HG03378 (cell line): ENCODE results near the gene OGDH.
A peak's percentile ranks its signal among the peaks of the same experiment; 100 is the strongest.
"Not testable (repeated sequence)": the region's sequence is repeated elsewhere in the genome, so short reads cannot be mapped to it uniquely, and the experiment has no call there.

ENCODE experiments used
- ATAC-seq: cut with Tn5 transposase; IDR thresholded peaks from one replicate; pipeline ENCODE4 v1.9.1; 2021; ENCODE audit warnings: mild to moderate bottlenecking, moderate library complexity; ENCODE audit not compliant: unreplicated experiment

OGDH gene

GRCh38 chr7:44580945-44581878, 25.2 kb upstream of the OGDH start:
- peak; percentile 22 for ATAC-seq

DNA sequence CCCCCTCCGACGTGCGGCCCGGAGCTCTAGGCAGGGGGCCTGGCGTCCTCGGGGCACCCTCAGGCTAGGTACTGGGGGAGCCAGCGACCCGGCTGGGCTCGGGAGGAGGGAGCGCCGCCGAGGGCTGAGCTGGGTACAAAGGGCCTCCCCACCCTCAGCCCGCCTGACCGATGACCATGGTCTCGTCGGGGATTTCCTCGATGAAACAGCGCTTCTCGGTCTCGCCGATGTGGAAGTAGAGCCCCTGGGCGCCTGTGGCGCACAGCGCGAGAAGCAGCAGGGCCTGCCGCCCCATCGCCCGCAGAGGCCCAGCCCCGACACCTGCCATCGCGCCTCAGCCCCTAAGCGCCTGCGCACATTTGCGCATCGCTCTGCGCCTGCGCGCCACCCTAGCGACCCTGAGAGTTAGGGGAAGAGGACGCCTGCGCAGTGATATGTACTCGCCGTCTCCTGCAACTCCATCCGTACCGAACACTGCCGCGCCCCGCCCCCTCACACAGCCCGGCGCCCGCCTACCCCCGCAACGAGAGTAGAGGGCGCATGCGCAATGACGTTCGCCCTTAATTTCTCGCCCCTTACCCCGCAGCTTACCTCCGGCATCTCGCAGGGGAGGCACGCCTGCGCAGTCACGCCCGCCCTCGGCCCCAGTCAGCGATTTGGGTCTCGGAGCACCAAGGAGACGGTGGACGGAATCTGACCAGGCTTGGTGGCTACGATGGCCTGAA, 24.4 kb upstream of the OGDH start, which contains the start of gene TMED4:
Gene TMED4, minus strand, starts transcription at position 353 of the 725 bp plus-strand sequence. Its CDS starts 25 bp downstream, at position 328.
- peak; percentile 81 for ATAC-seq

GRCh38 chr7:44583146-44583865, 23.1 kb upstream of the OGDH start:
- no peak for ATAC-seq

GRCh38 chr7:44587843-44588711, 18.4 kb upstream of the OGDH start:
- no peak for ATAC-seq

DNA sequence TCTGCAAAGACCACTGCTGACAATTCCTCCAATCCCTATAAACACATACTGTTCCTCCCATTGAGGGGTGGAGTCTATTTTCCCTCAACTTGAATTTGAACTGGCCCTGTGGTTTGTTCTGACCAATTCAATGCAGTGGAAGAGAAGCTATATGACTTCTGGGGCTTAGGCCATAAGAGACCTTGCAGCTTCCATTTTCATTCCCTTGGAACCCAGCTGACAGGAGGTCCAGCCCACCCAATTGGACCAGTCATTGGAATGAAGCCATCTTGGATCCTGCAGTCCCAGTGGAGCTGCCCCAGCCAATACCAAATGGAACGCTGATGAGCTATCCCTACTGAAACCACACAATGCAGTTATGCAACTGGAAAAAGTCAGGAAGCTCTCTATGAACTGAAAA, 15.5 kb upstream of the OGDH start:
- no peak for ATAC-seq

DNA sequence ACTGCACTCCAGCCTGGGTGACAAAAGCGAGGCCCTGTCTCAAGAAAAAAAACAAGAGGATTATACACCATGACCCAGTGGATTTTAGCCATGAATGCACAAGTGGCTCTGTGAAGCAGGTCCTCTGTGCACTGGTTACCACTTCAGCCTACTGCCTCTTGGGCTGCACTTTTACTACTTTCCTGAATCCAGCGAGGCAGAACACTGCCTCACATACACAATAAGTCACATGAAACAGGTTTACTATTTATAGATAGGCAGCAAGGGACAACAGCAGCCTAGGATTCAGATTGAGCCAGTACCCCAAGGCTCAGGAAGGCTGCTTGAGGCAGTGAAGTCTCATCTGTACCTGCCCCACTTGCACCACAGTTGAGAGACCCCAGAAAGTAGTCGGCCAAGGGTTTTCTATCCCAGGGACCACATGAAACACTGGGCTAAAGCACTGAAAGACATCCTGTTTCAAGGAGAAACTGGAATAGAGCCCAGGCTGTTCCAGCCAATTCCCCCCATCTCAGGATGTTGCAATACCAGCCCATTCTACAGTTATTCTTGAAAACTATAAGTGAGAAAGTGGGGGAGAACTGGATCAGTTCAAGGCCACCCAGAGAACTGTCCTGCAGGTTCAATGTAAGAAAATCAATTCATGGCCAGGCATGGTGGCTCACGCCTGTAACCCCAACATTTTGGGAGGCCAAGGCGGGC, 10.3 kb upstream of the OGDH start:
- no peak for ATAC-seq

DNA sequence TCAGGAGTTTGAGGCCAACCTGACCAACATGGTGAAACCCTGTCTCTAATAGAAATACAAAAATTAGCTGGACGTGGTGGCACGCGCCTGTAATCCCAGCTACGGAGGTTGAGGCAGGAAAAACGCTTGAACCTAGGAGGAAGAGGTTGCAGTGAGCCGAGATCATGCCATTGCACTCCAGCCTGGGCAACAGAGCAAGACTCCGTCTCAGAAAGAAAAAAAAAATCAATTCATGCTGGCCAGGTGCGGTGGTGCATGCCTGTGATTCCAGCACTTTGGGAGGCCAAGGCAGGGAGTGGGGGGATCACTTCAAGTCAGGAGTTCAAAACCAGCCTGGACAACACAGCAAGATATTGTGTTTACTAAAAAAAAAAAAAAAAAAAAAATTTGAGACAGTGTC, 9.2 kb upstream of the OGDH start:
- not testable (repeated sequence) for ATAC-seq

DNA sequence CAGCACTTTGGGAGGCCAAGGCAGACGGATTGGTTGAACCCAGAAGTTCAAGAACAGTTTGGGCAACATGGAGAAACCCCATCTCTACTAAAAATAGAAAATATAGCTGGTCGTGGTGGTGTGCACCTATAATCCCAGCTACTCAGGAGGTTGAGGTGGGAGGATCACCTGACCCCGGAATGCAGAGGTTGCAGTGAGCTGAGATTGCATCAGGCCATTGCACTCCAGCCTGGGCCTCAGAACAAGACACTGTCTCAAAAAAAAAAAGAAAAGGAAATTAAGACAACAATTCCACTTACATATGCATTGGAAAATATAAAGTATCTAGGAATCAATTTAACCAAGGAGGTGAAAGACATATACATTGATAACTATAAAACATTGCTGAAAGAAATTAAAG, 7.2 kb upstream of the OGDH start:
- ATAC-seq: no peak

GRCh38 chr7:44602576-44602910, 3.9 kb upstream of the OGDH start:
- no peak for ATAC-seq

DNA sequence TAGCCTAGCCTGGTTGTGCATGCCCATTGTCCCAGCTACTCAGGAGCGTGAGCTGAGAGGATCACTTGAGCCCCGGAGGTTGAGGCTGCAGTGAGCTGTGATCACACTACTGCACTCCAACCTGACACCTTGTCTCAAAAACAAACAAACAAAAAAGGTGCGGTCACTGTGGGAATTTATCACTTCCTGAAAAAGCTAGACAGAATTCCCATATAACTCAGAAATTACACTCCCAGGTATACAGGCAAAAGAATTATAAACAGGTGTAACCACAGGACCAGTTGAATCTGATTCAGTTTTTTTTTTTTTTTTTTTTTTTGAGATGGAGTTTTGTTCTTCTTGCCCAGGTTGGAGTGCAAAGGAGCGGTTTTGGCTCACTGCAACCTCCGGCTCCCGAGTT, 3.2 kb upstream of the OGDH start:
- no peak for ATAC-seq

- ATAC-seq: no peak
Measured at GRCh38 chr7:44604941-44605340, 1.5 kb upstream of the OGDH start.

DNA sequence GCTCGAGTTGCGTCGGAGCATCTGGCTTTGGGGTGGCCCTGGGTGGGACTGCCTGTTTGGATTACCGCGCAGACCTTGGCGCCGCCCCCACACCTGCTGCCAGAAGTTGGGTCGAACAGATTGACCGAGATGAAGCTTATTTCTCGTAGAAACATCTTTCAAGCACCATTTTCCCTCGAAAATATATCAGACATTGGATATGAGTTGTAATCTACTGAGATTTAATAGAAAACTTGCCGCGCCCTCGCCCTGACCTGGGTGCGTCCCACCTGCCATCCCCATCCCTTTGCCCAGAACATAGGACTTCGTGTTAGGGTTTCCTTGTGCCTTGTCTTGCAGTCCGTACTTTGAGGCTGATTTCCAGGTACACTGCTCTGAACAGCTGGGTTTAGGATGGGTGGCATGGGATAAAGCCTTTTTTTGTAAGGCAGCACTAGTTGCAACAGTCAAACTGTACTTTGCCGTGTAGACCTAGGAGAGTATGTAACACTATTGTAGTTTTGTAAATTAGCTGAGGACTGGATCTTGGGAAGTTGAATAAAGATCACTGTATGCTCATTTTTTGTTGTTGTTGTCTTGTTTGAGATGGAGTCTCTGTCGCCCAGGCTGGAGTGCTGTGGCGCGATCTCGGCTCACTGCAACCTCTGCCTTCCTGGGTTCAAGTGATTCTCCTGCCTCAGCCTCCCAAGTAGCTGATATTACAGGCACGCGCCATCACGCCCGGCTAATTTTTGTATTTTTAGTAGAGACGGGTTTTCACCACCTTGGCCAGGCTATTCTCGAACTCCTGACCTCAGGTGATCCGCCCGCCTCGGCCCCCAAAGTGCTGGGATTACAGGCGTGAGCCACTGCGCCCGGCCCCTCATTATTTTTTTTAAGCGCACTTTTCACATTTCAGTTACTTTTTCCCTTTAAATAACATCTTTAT, 978 bp downstream of the OGDH start:
- no peak for ATAC-seq

- no peak for ATAC-seq
Measured at GRCh38 chr7:44608916-44609648, 2.7 kb downstream of the OGDH start.

DNA sequence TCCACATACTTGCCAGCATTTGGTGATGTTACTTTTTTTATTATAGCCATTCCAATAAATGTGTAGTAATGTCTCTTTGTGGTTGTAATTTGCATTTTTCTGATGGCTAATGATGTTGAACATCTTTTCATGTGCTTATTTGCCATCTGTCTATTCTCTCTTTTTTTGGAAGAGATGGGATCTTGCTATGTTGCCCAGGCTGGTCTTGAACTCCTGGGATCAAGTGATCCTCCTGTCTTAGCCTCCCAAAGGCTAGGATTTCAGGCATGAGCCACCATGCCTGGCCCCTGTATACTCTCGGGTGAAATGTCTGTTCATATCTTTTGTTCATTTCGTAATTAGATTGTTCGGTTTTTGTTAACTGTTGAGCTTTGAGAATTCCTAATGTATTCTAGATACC, 3.4 kb downstream of the OGDH start:
- no peak for ATAC-seq

GRCh38 chr7:44615149-44615611, 8.8 kb downstream of the OGDH start:
- no peak for ATAC-seq

DNA sequence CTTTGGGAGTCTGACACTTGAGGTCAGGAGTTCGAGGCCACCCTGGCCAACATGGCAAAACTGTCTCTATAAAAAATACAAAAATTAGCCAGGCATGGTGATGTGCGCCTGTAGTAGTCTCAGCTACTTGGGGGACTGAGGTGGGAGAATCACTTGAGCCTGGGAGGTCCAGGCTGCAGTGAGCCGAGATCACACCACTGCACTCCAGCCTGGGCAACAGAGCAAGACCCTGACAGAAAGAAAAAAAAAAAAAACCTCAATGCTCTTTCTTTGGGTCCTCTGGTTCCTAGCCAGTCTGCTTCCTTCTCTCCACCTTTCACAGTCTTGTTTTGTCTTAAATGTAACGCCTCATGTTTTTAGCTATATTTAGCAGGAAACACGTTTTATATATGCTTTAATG, 9.4 kb downstream of the OGDH start:
- ATAC-seq: no peak

DNA sequence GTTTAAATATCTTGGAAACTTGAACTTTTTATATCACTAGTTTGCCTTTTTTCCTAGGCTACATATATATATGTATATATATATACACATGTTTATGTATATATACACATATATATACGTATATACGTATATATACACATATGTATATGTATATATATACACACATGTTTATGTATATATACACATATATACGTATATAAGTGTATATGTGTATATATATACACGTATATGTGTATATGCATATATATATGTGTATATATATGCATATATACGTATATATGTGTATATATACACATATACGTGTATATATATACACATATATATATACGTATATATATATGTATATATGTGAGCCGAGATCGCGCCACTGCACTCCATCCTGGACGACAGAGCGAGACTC, 10.1 kb downstream of the OGDH start:
- no peak for ATAC-seq
